ENCODE results near the gene AICDA. TPM values are rescaled to one million over a fixed set of nuclear protein-coding genes. Genes with fewer than 3 reads are reported as not detected.

The AICDA gene
- total RNA-seq, 1 experiment from 2014 or later, result not detected

- TF ChIP-seq CTCF (IDR thresholded peaks at IDR 0.05 in 2 of 3, conservative IDR thresholded peaks at IDR 0.05 in 1 of 3; ENCODE audit: borderline replicate concordance in 1 of 3, insufficient read depth in 1 of 3, low read depth in 2 of 3, low read length in 2 of 3) (no peak), CEBPB (IDR thresholded peaks at IDR 0.05; ENCODE audit: low read depth) (no peak), ZNF274 (IDR thresholded peaks at IDR 0.05; ENCODE audit: low read depth, low read length) (no peak)
These were observed 36.0 kb upstream of the AICDA start (continued) for GRCh38 chr12:8648576-8649205.

DNA sequence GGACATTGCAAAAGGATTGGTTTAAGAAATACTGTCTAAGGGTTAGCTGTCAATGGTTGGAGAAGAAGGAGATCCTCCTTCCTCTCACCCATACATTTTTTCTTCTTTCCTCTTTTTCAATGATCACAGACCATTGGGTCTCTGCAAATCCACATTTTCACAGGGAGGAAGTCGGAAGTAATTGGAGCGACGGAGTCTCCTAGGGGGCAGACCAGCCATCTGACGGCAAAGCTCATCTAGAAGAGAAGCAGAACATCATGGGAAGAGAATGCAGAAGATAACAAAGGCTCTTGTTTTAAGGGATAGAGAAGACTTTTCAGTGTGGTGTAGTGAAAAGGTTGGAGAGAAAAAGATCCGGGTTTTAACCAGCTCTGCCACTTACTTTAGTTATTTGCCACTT is 35.3 kb upstream of the AICDA start:
- BruUV-seq (replicated peaks), result no TSS peak
- H3K4me1 ChIP-seq (ENCODE audit: control insufficient read depth in 1 of 2, insufficient read depth in 2 of 2, low read length in 2 of 2), result no peaks in the 10 kb centered on the region
- no peaks in the 10 kb centered on the region for H3K9me3 ChIP-seq (ENCODE audit: control insufficient read depth in 1 of 2, insufficient read depth in 1 of 2, low read depth in 1 of 2, low read length in 2 of 2)
- ATAC-seq, result no peak
- H4K20me1 ChIP-seq (ENCODE audit: insufficient read depth), result no peaks in the 10 kb centered on the region
- no peak for TF ChIP-seq CBX3 (IDR thresholded peaks at IDR 0.05; ENCODE audit: low read depth)
- no peak for TF ChIP-seq SIN3A (IDR thresholded peaks at IDR 0.05; ENCODE audit: low read depth)
- TF ChIP-seq EZH2phosphoT487 (IDR thresholded peaks at IDR 0.05; ENCODE audit: borderline replicate concordance), result no peak
- no peak for TF ChIP-seq EGR1 (IDR thresholded peaks at IDR 0.05; ENCODE audit: low read depth)
- TF ChIP-seq, protein P1, sequence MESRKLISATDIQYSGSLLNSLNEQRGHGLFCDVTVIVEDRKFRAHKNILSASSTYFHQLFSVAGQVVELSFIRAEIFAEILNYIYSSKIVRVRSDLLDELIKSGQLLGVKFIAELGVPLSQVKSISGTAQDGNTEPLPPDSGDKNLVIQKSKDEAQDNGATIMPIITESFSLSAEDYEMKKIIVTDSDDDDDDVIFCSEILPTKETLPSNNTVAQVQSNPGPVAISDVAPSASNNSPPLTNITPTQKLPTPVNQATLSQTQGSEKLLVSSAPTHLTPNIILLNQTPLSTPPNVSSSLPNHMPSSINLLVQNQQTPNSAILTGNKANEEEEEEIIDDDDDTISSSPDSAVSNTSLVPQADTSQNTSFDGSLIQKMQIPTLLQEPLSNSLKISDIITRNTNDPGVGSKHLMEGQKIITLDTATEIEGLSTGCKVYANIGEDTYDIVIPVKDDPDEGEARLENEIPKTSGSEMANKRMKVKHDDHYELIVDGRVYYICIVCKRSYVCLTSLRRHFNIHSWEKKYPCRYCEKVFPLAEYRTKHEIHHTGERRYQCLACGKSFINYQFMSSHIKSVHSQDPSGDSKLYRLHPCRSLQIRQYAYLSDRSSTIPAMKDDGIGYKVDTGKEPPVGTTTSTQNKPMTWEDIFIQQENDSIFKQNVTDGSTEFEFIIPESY (IDR thresholded peaks at IDR 0.05; ENCODE audit: extremely low read depth, insufficient replicate concordance, low read length), result no peak
- no peaks in the 10 kb centered on the region for H3K9me2 ChIP-seq (ENCODE audit: insufficient read depth)
- no peaks in the 10 kb centered on the region for H3K79me2 ChIP-seq (ENCODE audit: insufficient read depth, low read length)
- H3K27me3 ChIP-seq (ENCODE audit: insufficient read depth, low read length), result peaks cover 11% of the 10 kb centered on the region; the same call in 1 of the 2 replicates
- ChIA-PET POLR2A (no interaction called here), RAD21 (ENCODE audit: low non-redundant PET in 1 of 2, low total read pairs in 2 of 2, uncharacterized antibody in 2 of 2, unreplicated experiment in 2 of 2) (no interaction called here), CTCF (interaction anchor here (1.2 to 1.6 kb wide), 2 partner anchors 9 to 104 kb away, joined by 3 to 4 read pairs; no protein-coding TSS in a partner anchor)
- intact Hi-C loops (cut with micrococcal nuclease), result no loop called here
- H3K4me2 ChIP-seq (ENCODE audit: low read length), result no peak overlapping the region
- H3K9ac ChIP-seq (ENCODE audit: low read length), result no peak overlapping the region
- H3K27ac ChIP-seq (ENCODE audit: low read depth, low read length), result no peak overlapping the region
- no peak overlapping the region for H3K4me3 ChIP-seq (replicated peaks in 1 of 2; ENCODE audit: low read depth in 1 of 2, low read length in 2 of 2)
- DNase-seq (ENCODE audit: low read depth, low spot score), result no peak
- H3K36me3 ChIP-seq (ENCODE audit: control insufficient read depth in 1 of 2, insufficient read depth in 2 of 2, low read length in 2 of 2), result no peaks in the 10 kb centered on the region
- no peak overlapping the region for H2AFZ ChIP-seq (ENCODE audit: low read depth, low read length, poor library complexity, severe bottlenecking)

All from HCT116 (cell line).